Endodermal cell (in vitro differentiated cells): ENCODE results near the gene ARHGEF11. TPM values are rescaled to one million over a fixed set of nuclear protein-coding genes. Genes with fewer than 3 reads are reported as not detected.

Experiments
- DNase-seq: peaks from one replicate; pipeline ENCODE4 v3.0.0-alpha.2; 2017
- H3K27ac ChIP-seq: 2 replicates; pipeline ENCODE4 v1.5.1; 2013; ENCODE audit warnings: mild to moderate bottlenecking, low read depth, low read length, moderate library complexity
- H3K27me3 ChIP-seq: 2 replicates; pipeline ENCODE4 v1.6.1; 2013; ENCODE audit warnings: mild to moderate bottlenecking, low read length, moderate library complexity; ENCODE audit not compliant: insufficient read depth, control insufficient read depth, poor library complexity, severe bottlenecking
- H3K36me3 ChIP-seq: 2 replicates; pipeline ENCODE4 v1.7.0; 2013; ENCODE audit warnings: mild to moderate bottlenecking, low read length, moderate library complexity; ENCODE audit not compliant: control insufficient read depth, insufficient read depth
- H3K4me1 ChIP-seq: one replicate; pipeline ENCODE4 v1.7.0; 2013; ENCODE audit warnings: low read length; ENCODE audit not compliant: control insufficient read depth, insufficient read depth
- H3K4me3 ChIP-seq: 2 replicates; pipeline ENCODE4 v1.5.1; 2013; ENCODE audit warnings: mild to moderate bottlenecking, low read length, moderate library complexity
- H3K9ac ChIP-seq: 2 replicates; pipeline ENCODE4 v1.6.1; 2013; ENCODE audit warnings: mild to moderate bottlenecking, low read length, moderate library complexity; ENCODE audit not compliant: poor library complexity, severe bottlenecking; ENCODE audit errors: extremely low read depth
- H3K9me3 ChIP-seq: 2 replicates; pipeline ENCODE4 v1.6.1; 2013; ENCODE audit warnings: mild to moderate bottlenecking, low read length, moderate library complexity; ENCODE audit not compliant: control insufficient read depth
- H3K27ac Mint-ChIP-seq: 2 replicates; pipeline ENCODE4 v1.8.0; 2020; ENCODE audit warnings: mixed read lengths
- H3K27me3 Mint-ChIP-seq: 2 replicates; pipeline ENCODE4 v1.8.0; 2021; ENCODE audit warnings: mild to moderate bottlenecking, mixed read lengths; ENCODE audit not compliant: insufficient read depth
- H3K36me3 Mint-ChIP-seq: 2 replicates; pipeline ENCODE4 v1.8.0; 2020; ENCODE audit warnings: low read depth, mixed read lengths
- H3K4me1 Mint-ChIP-seq: 2 replicates; pipeline ENCODE4 v1.8.0; 2020; ENCODE audit warnings: mixed read lengths
- H3K4me3 Mint-ChIP-seq: 2 replicates; pipeline ENCODE4 v1.8.0; 2020; ENCODE audit warnings: mild to moderate bottlenecking, moderate library complexity, mixed read lengths
- H3K9me3 Mint-ChIP-seq: 2 replicates; pipeline ENCODE4 v1.8.0; 2020; ENCODE audit warnings: mild to moderate bottlenecking, mixed read lengths
- CTCF ChIP-seq: fragments of 200-600 bp; sonication (generic); conservative IDR thresholded peaks from 2 replicates; pipeline ENCODE4 v1.5.0; 2021; ENCODE audit warnings: antibody characterized with exemption, mild to moderate bottlenecking
- WGBS, 2 experiments: methylation state at CpG; one replicate each; pipeline versions ENCODE4 v1.1.5 to v1.1.7; 2013; ENCODE audit warnings: missing lambda C conversion rate in 2 of 2, mixed read lengths in 1 of 2; ENCODE audit not compliant: insufficient coverage in 1 of 2, insufficient read length in 1 of 2; 5-methylcytosine and 5-hydroxymethylcytosine counted together
- total RNA-seq, 2 donors: library from RNA; stranded (reverse); fragmentation: NEBNext Ultra II Directional in 1 of 2; extraction: Animal tissue kit (Norgen Biotek cat#: 25700) in 1 of 2; gene quantifications; 2 replicates in 1 of 2; 3 replicates in 1 of 2; pipeline ENCODE4 v1.2.1, GENCODE V29; 2021

ARHGEF11 gene
- total RNA-seq, 2 donors from 2014 or later = 54.2 to 56.5 TPM

- no peaks in the 10 kb centered on the region for H3K36me3 Mint-ChIP-seq
- peaks cover 14% of the 10 kb centered on the region for H3K4me1 Mint-ChIP-seq
- Histone ChIP-seq H3K9me3 (no peaks in the 10 kb centered on the region), H3K4me3 (no peak overlapping the region), H3K9ac (no peak overlapping the region), H3K36me3 (no peaks in the 10 kb centered on the region), H3K4me1 (peaks cover 6% of the 10 kb centered on the region), H3K27ac (no peak overlapping the region), H3K27me3 (peaks cover 25% of the 10 kb centered on the region)
- no peak for TF ChIP-seq CTCF
- no peak overlapping the region for H3K27ac Mint-ChIP-seq
- no peak overlapping the region for H3K4me3 Mint-ChIP-seq
- H3K9me3 Mint-ChIP-seq = no peaks in the 10 kb centered on the region
- no peak for DNase-seq
- WGBS, 2 experiments = 30 to 32% methylated on average over 3 to 5 of the region's 6 CpGs
- peaks cover 40% of the 10 kb centered on the region for H3K27me3 Mint-ChIP-seq
These were observed 157.8 kb downstream of the ARHGEF11 start for GRCh38 chr1:156887734-156888133.

DNA sequence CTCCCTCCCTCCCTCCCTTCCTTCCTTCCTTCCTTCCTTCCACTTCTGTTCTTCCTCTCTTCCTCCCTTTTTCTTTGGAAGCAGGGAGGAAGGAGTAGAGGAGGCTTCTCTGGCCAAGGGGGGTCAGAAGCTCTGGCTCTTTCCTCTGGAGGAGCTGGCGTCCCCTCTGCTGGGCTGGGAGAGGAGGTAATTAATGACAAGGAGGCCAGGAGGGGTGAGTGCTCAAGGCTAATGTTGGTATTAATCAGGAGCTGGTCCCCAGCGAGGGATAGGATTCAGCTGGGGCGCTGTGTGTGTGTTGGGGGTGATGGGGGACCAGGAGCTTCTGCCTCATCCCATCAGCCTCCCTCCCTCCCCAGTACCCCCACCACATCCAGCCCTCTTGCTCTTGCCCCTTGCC lies 158.2 kb downstream of the ARHGEF11 start:
- H3K36me3 Mint-ChIP-seq = no peaks in the 10 kb centered on the region
- no peaks in the 10 kb centered on the region for H3K9me3 ChIP-seq
- H3K27ac ChIP-seq = no peak overlapping the region
- H3K27me3 ChIP-seq = peaks cover 21% of the 10 kb centered on the region
- peaks cover 37% of the 10 kb centered on the region for H3K27me3 Mint-ChIP-seq
- H3K27ac Mint-ChIP-seq = no peak overlapping the region
- H3K9me3 Mint-ChIP-seq = no peaks in the 10 kb centered on the region
- H3K4me3 Mint-ChIP-seq = no peak overlapping the region
- H3K4me1 Mint-ChIP-seq = peaks cover 14% of the 10 kb centered on the region
- H3K4me1 ChIP-seq = peaks cover 6% of the 10 kb centered on the region
- 36% methylated on average over 2 of the region's 3 CpGs; no CpG with 5 or more reads in 1 of the 2 experiments for WGBS, 2 experiments
- no peak overlapping the region for H3K9ac ChIP-seq
- no peak for TF ChIP-seq CTCF
- H3K36me3 ChIP-seq = no peaks in the 10 kb centered on the region
- no peak overlapping the region for H3K4me3 ChIP-seq
- no peak for DNase-seq

GRCh38 chr1:156886583-156887281 lies 158.8 kb downstream of the ARHGEF11 start:
- no peak overlapping the region for H3K9ac ChIP-seq
- DNase-seq = no peak
- peaks cover 14% of the 10 kb centered on the region for H3K4me1 Mint-ChIP-seq
- no peaks in the 10 kb centered on the region for H3K9me3 Mint-ChIP-seq
- peaks cover 15% of the 10 kb centered on the region for H3K27me3 ChIP-seq
- no peaks in the 10 kb centered on the region for H3K36me3 ChIP-seq
- H3K27me3 Mint-ChIP-seq = peaks cover 35% of the 10 kb centered on the region
- H3K27ac Mint-ChIP-seq = no peak overlapping the region
- H3K9me3 ChIP-seq = no peaks in the 10 kb centered on the region
- 64% methylated on average over 5 of the region's 6 CpGs; no CpG with 5 or more reads in 1 of the 2 experiments for WGBS, 2 experiments
- no peak for TF ChIP-seq CTCF
- peaks cover 6% of the 10 kb centered on the region for H3K4me1 ChIP-seq
- no peaks in the 10 kb centered on the region for H3K36me3 Mint-ChIP-seq
- no peak overlapping the region for H3K4me3 Mint-ChIP-seq
- no peak overlapping the region for H3K27ac ChIP-seq
- H3K4me3 ChIP-seq = no peak overlapping the region
